Karpas-422 (cell line): Measurements from ENCODE around the gene MYH11. TPM values are rescaled to one million over a fixed set of nuclear protein-coding genes. Genes with fewer than 3 reads are reported as not detected.
"Not testable (repeated sequence)": the region's sequence is repeated elsewhere in the genome, so short reads cannot be mapped to it uniquely, and the experiment has no call there.

Source experiments
- DNase-seq: peaks from one replicate; pipeline ENCODE4 v3.0.0-alpha.2; 2015
- H2AFZ ChIP-seq: fragments of 200-600 bp; sonication (generic); 2 replicates; pipeline ENCODE4 v1.6.1; 2014; ENCODE audit warnings: antibody characterized with exemption, low read length, mixed read lengths
- H3K27ac ChIP-seq: fragments of 200-600 bp; sonication (generic); 2 replicates; pipeline ENCODE4 v1.5.1; 2014; ENCODE audit warnings: mild to moderate bottlenecking, low read length, moderate library complexity
- H3K27me3 ChIP-seq: fragments of 200-600 bp; sonication (generic); 2 replicates; pipeline ENCODE4 v1.6.1; 2014; ENCODE audit warnings: low read length, mixed read lengths
- H3K36me3 ChIP-seq: fragments of 200-600 bp; sonication (generic); 2 replicates; pipeline ENCODE4 v1.6.1; 2014; ENCODE audit warnings: low read length, mixed read lengths; ENCODE audit not compliant: insufficient read depth
- H3K4me1 ChIP-seq: fragments of 200-600 bp; sonication (generic); 2 replicates; pipeline ENCODE4 v1.6.1; 2014; ENCODE audit warnings: mild to moderate bottlenecking, low read length, mixed read lengths
- H3K4me2 ChIP-seq: fragments of 200-600 bp; sonication (generic); 2 replicates; pipeline ENCODE4 v1.6.1; 2014; ENCODE audit warnings: low read length, low read depth, mild to moderate bottlenecking; ENCODE audit not compliant: poor library complexity, severe bottlenecking
- H3K4me3 ChIP-seq: fragments of 200-600 bp; sonication (generic); 2 replicates; pipeline ENCODE4 v1.5.1; 2014; ENCODE audit warnings: mild to moderate bottlenecking, antibody characterized with exemption, low read length, mixed read lengths
- H3K79me2 ChIP-seq: fragments of 200-600 bp; sonication (generic); 2 replicates; pipeline ENCODE4 v1.6.1; 2014; ENCODE audit warnings: mild to moderate bottlenecking, low read length, mixed read lengths
- H3K9ac ChIP-seq: fragments of 200-600 bp; sonication (generic); 2 replicates; pipeline ENCODE4 v1.6.0; 2014; ENCODE audit warnings: low read length
- H3K9me2 ChIP-seq: fragments of 200-600 bp; sonication (generic), shearing (Covaris generic); replicated peaks from 2 replicates; pipeline ENCODE4 v1.6.0; 2014; ENCODE audit warnings: mild to moderate bottlenecking, low read length, moderate library complexity; ENCODE audit not compliant: insufficient read depth
- H3K9me3 ChIP-seq: fragments of 300-700, 200-600 bp; sonication (generic); 2 replicates; pipeline ENCODE4 v1.6.1; 2014; ENCODE audit warnings: low read length, mixed read lengths
- H4K20me1 ChIP-seq: fragments of 200-600 bp; sonication (generic); 2 replicates; pipeline ENCODE4 v1.6.1; 2014; ENCODE audit warnings: mild to moderate bottlenecking, antibody characterized with exemption, low read length, low read depth; ENCODE audit not compliant: insufficient read depth
- total RNA-seq: library from RNA; depleted of rRNA; stranded (reverse); fragments of >200 nt; shearing (Covaris generic); gene quantifications from 2 replicates; pipeline ENCODE4 v1.2.3, GENCODE V29; 2014; ENCODE audit warnings: low replicate concordance

The MYH11 gene
- total RNA-seq, 1 experiment from 2014 or later: not detected

- Histone ChIP-seq H3K36me3 (no peaks in the 10 kb centered on the region), H3K9ac (no peak overlapping the region), H2AFZ (no peak overlapping the region), H3K4me2 (no peak overlapping the region), H4K20me1 (no peaks in the 10 kb centered on the region), H3K79me2 (no peaks in the 10 kb centered on the region), H3K9me2 (no peaks in the 10 kb centered on the region), H3K9me3 (no peaks in the 10 kb centered on the region), H3K27ac (no peak overlapping the region), H3K4me1 (no peaks in the 10 kb centered on the region), H3K4me3 (no peak overlapping the region), H3K27me3 (no peaks in the 10 kb centered on the region)
- DNase-seq: no peak
Observed at GRCh38 chr16:15729152-15729551, 127.7 kb downstream of the MYH11 start.

- not testable (repeated sequence) for H3K9ac ChIP-seq, H3K27ac ChIP-seq, DNase-seq, H2AFZ ChIP-seq, H3K9me2 ChIP-seq, H3K4me2 ChIP-seq, H3K4me1 ChIP-seq, H3K4me3 ChIP-seq, H3K27me3 ChIP-seq, H4K20me1 ChIP-seq, H3K9me3 ChIP-seq, H3K79me2 ChIP-seq, H3K36me3 ChIP-seq
Observed at GRCh38 chr16:15727697-15728096, 129.1 kb downstream of the MYH11 start.

GRCh38 chr16:15726715-15727114, 130.1 kb downstream of the MYH11 start:
- H3K4me1 ChIP-seq: no peaks in the 10 kb centered on the region
- H3K9me2 ChIP-seq: no peaks in the 10 kb centered on the region
- H3K27ac ChIP-seq: no peak overlapping the region
- no peak overlapping the region for H2AFZ ChIP-seq
- no peak for DNase-seq
- H3K36me3 ChIP-seq: no peaks in the 10 kb centered on the region
- no peaks in the 10 kb centered on the region for H3K79me2 ChIP-seq
- no peak overlapping the region for H3K9ac ChIP-seq
- no peak overlapping the region for H3K4me2 ChIP-seq
- no peak overlapping the region for H3K4me3 ChIP-seq
- H3K9me3 ChIP-seq: no peaks in the 10 kb centered on the region
- no peaks in the 10 kb centered on the region for H4K20me1 ChIP-seq
- no peaks in the 10 kb centered on the region for H3K27me3 ChIP-seq

- Histone ChIP-seq H3K27ac (no peak overlapping the region), H3K9ac (no peak overlapping the region), H3K4me2 (no peak overlapping the region), H3K9me2 (no peaks in the 10 kb centered on the region), H3K9me3 (no peaks in the 10 kb centered on the region), H3K4me3 (no peak overlapping the region), H3K36me3 (no peaks in the 10 kb centered on the region), H4K20me1 (no peaks in the 10 kb centered on the region), H3K79me2 (no peaks in the 10 kb centered on the region), H3K4me1 (no peaks in the 10 kb centered on the region), H2AFZ (no peak overlapping the region), H3K27me3 (no peaks in the 10 kb centered on the region)
- no peak for DNase-seq
Observed at GRCh38 chr16:15725641-15726240, 131.1 kb downstream of the MYH11 start.

GRCh38 chr16:15723808-15724207, 133.0 kb downstream of the MYH11 start:
- no peaks in the 10 kb centered on the region for H3K27me3 ChIP-seq
- DNase-seq: no peak
- no peaks in the 10 kb centered on the region for H3K79me2 ChIP-seq
- no peaks in the 10 kb centered on the region for H3K9me2 ChIP-seq
- H3K36me3 ChIP-seq: no peaks in the 10 kb centered on the region
- no peaks in the 10 kb centered on the region for H3K9me3 ChIP-seq
- H3K4me3 ChIP-seq: no peak overlapping the region
- no peak overlapping the region for H3K9ac ChIP-seq
- no peak overlapping the region for H3K4me2 ChIP-seq
- H3K27ac ChIP-seq: no peak overlapping the region
- H3K4me1 ChIP-seq: no peaks in the 10 kb centered on the region
- no peak overlapping the region for H2AFZ ChIP-seq
- no peaks in the 10 kb centered on the region for H4K20me1 ChIP-seq

GRCh38 chr16:15721018-15721417, 135.8 kb downstream of the MYH11 start:
- Histone ChIP-seq H4K20me1 (no peaks in the 10 kb centered on the region), H3K27me3 (no peaks in the 10 kb centered on the region), H3K9ac (no peak overlapping the region), H3K27ac (no peak overlapping the region), H3K9me3 (no peaks in the 10 kb centered on the region), H2AFZ (no peak overlapping the region), H3K36me3 (no peaks in the 10 kb centered on the region), H3K79me2 (no peaks in the 10 kb centered on the region), H3K4me3 (no peak overlapping the region), H3K4me2 (no peak overlapping the region), H3K4me1 (no peaks in the 10 kb centered on the region), H3K9me2 (no peaks in the 10 kb centered on the region)
- DNase-seq: no peak

GRCh38 chr16:15716694-15717447, 140.0 kb downstream of the MYH11 start:
- no peak overlapping the region for H2AFZ ChIP-seq
- H3K4me2 ChIP-seq: no peak overlapping the region
- H3K9me3 ChIP-seq: no peaks in the 10 kb centered on the region
- no peaks in the 10 kb centered on the region for H3K4me1 ChIP-seq
- no peaks in the 10 kb centered on the region for H3K27me3 ChIP-seq
- no peaks in the 10 kb centered on the region for H4K20me1 ChIP-seq
- H3K4me3 ChIP-seq: no peak overlapping the region
- no peak for DNase-seq
- no peaks in the 10 kb centered on the region for H3K9me2 ChIP-seq
- H3K27ac ChIP-seq: no peak overlapping the region
- no peaks in the 10 kb centered on the region for H3K36me3 ChIP-seq
- H3K9ac ChIP-seq: no peak overlapping the region
- no peaks in the 10 kb centered on the region for H3K79me2 ChIP-seq

- H3K27me3 ChIP-seq: no peaks in the 10 kb centered on the region
- no peak overlapping the region for H3K4me2 ChIP-seq
- H3K9me3 ChIP-seq: no peaks in the 10 kb centered on the region
- H3K9me2 ChIP-seq: no peaks in the 10 kb centered on the region
- no peaks in the 10 kb centered on the region for H4K20me1 ChIP-seq
- no peak overlapping the region for H3K27ac ChIP-seq
- H3K4me3 ChIP-seq: no peak overlapping the region
- no peak overlapping the region for H3K9ac ChIP-seq
- DNase-seq: no peak
- no peaks in the 10 kb centered on the region for H3K79me2 ChIP-seq
- H2AFZ ChIP-seq: no peak overlapping the region
- H3K36me3 ChIP-seq: no peaks in the 10 kb centered on the region
- H3K4me1 ChIP-seq: no peaks in the 10 kb centered on the region
Observed at GRCh38 chr16:15715221-15715620, 141.6 kb downstream of the MYH11 start.
